Measurements from ENCODE around the gene CTTN. TPM values are rescaled to one million over a fixed set of nuclear protein-coding genes. Genes with fewer than 3 reads are reported as not detected.

CTTN gene
- total and polyA plus RNA-seq, 8 donors = 162 to 242 (median 198) TPM

GRCh38 chr11:70432580-70432979 is 34.3 kb downstream of the CTTN start:
- Histone ChIP-seq H3K27me3 (peaks cover 0 to 60% of the 10 kb centered on the region in 2 donors), H3K4me3 (no peak overlapping the region), H3K4me1 (no peaks in the 10 kb centered on the region), H3K9me3 (no peaks in the 10 kb centered on the region), H3K27ac (no peak overlapping the region), H3K36me3 (peaks cover 0 to 100% of the 10 kb centered on the region in 2 donors)
- peak in 1 of 4 donors; percentile 46 for DNase-seq
- intact Hi-C loops (cut with DNase I) = no loop called here
- ATAC-seq = no peak
- TF ChIP-seq CTCF (IDR thresholded peaks at IDR 0.05) = no peak

- H3K9me3 ChIP-seq = no peaks in the 10 kb centered on the region
- peaks cover 0 to 57% of the 10 kb centered on the region in 2 donors for H3K27me3 ChIP-seq
- no peak overlapping the region for H3K4me3 ChIP-seq
- DNase-seq (peak in 1 of 4 donors; percentile 63), ATAC-seq (no peak)
- no peak overlapping the region for H3K27ac ChIP-seq
- peaks cover 0 to 100% of the 10 kb centered on the region in 2 donors for H3K36me3 ChIP-seq
- H3K4me1 ChIP-seq = no peaks in the 10 kb centered on the region
- TF ChIP-seq CTCF (IDR thresholded peaks at IDR 0.05) = no peak
- intact Hi-C loops (cut with DNase I) = no loop called here
Measured at GRCh38 chr11:70433038-70433437, 34.7 kb downstream of the CTTN start.

GRCh38 chr11:70433526-70433925 is 35.2 kb downstream of the CTTN start:
- TF ChIP-seq CTCF (IDR thresholded peaks at IDR 0.05) = no peak
- no peaks in the 10 kb centered on the region for H3K9me3 ChIP-seq
- H3K4me3 ChIP-seq = no peak overlapping the region
- peaks cover 0 to 53% of the 10 kb centered on the region in 2 donors for H3K27me3 ChIP-seq
- H3K4me1 ChIP-seq = no peaks in the 10 kb centered on the region
- intact Hi-C loops (cut with DNase I) = no loop called here
- DNase-seq = peak in 1 of 4 donors; percentile 52
- H3K27ac ChIP-seq = no peak overlapping the region
- peaks cover 0 to 100% of the 10 kb centered on the region in 2 donors for H3K36me3 ChIP-seq
- ATAC-seq = no peak

- Histone ChIP-seq H3K36me3 (peaks cover 0 to 98% of the 10 kb centered on the region in 2 donors), H3K4me1 (no peaks in the 10 kb centered on the region), H3K4me3 (no peak overlapping the region), H3K27me3 (peaks cover 0 to 47% of the 10 kb centered on the region in 2 donors), H3K27ac (no peak overlapping the region), H3K9me3 (no peaks in the 10 kb centered on the region)
- TF ChIP-seq CTCF (IDR thresholded peaks at IDR 0.05) = no peak
- ATAC-seq (no peak), DNase-seq (peak in 1 of 4 donors; percentile 72)
- intact Hi-C loops (cut with DNase I) = no loop called here
Measured at GRCh38 chr11:70433966-70434812, 35.9 kb downstream of the CTTN start.

- Histone ChIP-seq H3K36me3 (peaks cover 0 to 93% of the 10 kb centered on the region in 2 donors), H3K9me3 (no peaks in the 10 kb centered on the region), H3K27me3 (peaks cover 0 to 45% of the 10 kb centered on the region in 2 donors), H3K4me3 (no peak overlapping the region), H3K27ac (no peak overlapping the region), H3K4me1 (no peaks in the 10 kb centered on the region)
- peak in 1 of 4 donors; percentile 57 for DNase-seq
- intact Hi-C loops (cut with DNase I) = no loop called here
- TF ChIP-seq CTCF (IDR thresholded peaks at IDR 0.05) = no peak
- ATAC-seq = no peak
Measured at GRCh38 chr11:70434813-70435278, 36.5 kb downstream of the CTTN start.
